ENCODE results near the gene TYW1.
"Not testable (repeated sequence)": the region's sequence is repeated elsewhere in the genome, so short reads cannot be mapped to it uniquely, and the experiment has no call there.

The TYW1 gene

GRCh38 chr7:67149131-67149530 is 152.5 kb downstream of the TYW1 start:
- H3K4me1 Mint-ChIP-seq, H3K9me3 Mint-ChIP-seq, DNase-seq, H3K27ac Mint-ChIP-seq, CTCF ChIA-PET, H3K4me3 Mint-ChIP-seq, H3K27me3 Mint-ChIP-seq: not testable (repeated sequence)
- H3K36me3 Mint-ChIP-seq: peaks cover 15% of the 10 kb centered on the region

GRCh38 chr7:67154374-67154773 is 157.7 kb downstream of the TYW1 start:
- Mint-ChIP-seq H3K9me3 (peaks cover 13% of the 10 kb centered on the region), H3K36me3 (peaks cover 31% of the 10 kb centered on the region)
- H3K4me3 Mint-ChIP-seq, DNase-seq, CTCF ChIA-PET, H3K27ac Mint-ChIP-seq, H3K4me1 Mint-ChIP-seq, H3K27me3 Mint-ChIP-seq: not testable (repeated sequence)

- H3K27ac Mint-ChIP-seq, H3K27me3 Mint-ChIP-seq, H3K4me1 Mint-ChIP-seq, DNase-seq, H3K4me3 Mint-ChIP-seq, CTCF ChIA-PET: not testable (repeated sequence)
- Mint-ChIP-seq H3K9me3 (peaks cover 13% of the 10 kb centered on the region), H3K36me3 (peaks cover 31% of the 10 kb centered on the region)
Measured at GRCh38 chr7:67156064-67156463, 159.4 kb downstream of the TYW1 start.

- H3K36me3 Mint-ChIP-seq, H3K4me3 Mint-ChIP-seq, H3K9me3 Mint-ChIP-seq, H3K27me3 Mint-ChIP-seq: not testable (repeated sequence)
- DNase-seq: peak; percentile 61
- Mint-ChIP-seq H3K4me1 (peaks cover 17% of the 10 kb centered on the region), H3K27ac (peak overlapping the region; percentile 21)
- CTCF ChIA-PET: interaction anchor here (1.0 kb wide), 1 partner anchor 139 kb away, joined by 4 read pairs; no protein-coding TSS in a partner anchor
Measured at GRCh38 chr7:67163285-67163684, 166.7 kb downstream of the TYW1 start.

GRCh38 chr7:67171151-67171550 is 174.5 kb downstream of the TYW1 start:
- H3K27me3 Mint-ChIP-seq, DNase-seq, H3K4me1 Mint-ChIP-seq, CTCF ChIA-PET, H3K9me3 Mint-ChIP-seq, H3K36me3 Mint-ChIP-seq, H3K4me3 Mint-ChIP-seq: not testable (repeated sequence)
- H3K27ac Mint-ChIP-seq: peak overlapping the region; percentile 61

GRCh38 chr7:67176730-67177129 is 180.1 kb downstream of the TYW1 start:
- H3K4me3 Mint-ChIP-seq, H3K9me3 Mint-ChIP-seq, H3K27me3 Mint-ChIP-seq, DNase-seq, H3K27ac Mint-ChIP-seq, H3K36me3 Mint-ChIP-seq, H3K4me1 Mint-ChIP-seq, CTCF ChIA-PET: not testable (repeated sequence)

- CTCF ChIA-PET, H3K4me1 Mint-ChIP-seq, DNase-seq, H3K4me3 Mint-ChIP-seq, H3K27me3 Mint-ChIP-seq, H3K9me3 Mint-ChIP-seq, H3K27ac Mint-ChIP-seq, H3K36me3 Mint-ChIP-seq: not testable (repeated sequence)
Measured at GRCh38 chr7:67178915-67179688, 182.5 kb downstream of the TYW1 start.

- H3K9me3 Mint-ChIP-seq, H3K27ac Mint-ChIP-seq, H3K4me3 Mint-ChIP-seq, CTCF ChIA-PET, H3K27me3 Mint-ChIP-seq, H3K36me3 Mint-ChIP-seq, DNase-seq: not testable (repeated sequence)
- H3K4me1 Mint-ChIP-seq: peaks cover 10% of the 10 kb centered on the region
Measured at GRCh38 chr7:67182956-67183750, 186.5 kb downstream of the TYW1 start.

- H3K4me3 Mint-ChIP-seq, H3K27me3 Mint-ChIP-seq, DNase-seq, H3K36me3 Mint-ChIP-seq, CTCF ChIA-PET, H3K27ac Mint-ChIP-seq, H3K9me3 Mint-ChIP-seq: not testable (repeated sequence)
- H3K4me1 Mint-ChIP-seq: peaks cover 11% of the 10 kb centered on the region
Measured at GRCh38 chr7:67184912-67185659, 188.5 kb downstream of the TYW1 start.

GRCh38 chr7:67185660-67186129 is 189.1 kb downstream of the TYW1 start:
- not testable (repeated sequence) for H3K27ac Mint-ChIP-seq

GRCh38 chr7:67189160-67189559 is 192.5 kb downstream of the TYW1 start:
- DNase-seq, H3K36me3 Mint-ChIP-seq, H3K27me3 Mint-ChIP-seq, CTCF ChIA-PET, H3K4me3 Mint-ChIP-seq, H3K27ac Mint-ChIP-seq, H3K9me3 Mint-ChIP-seq: not testable (repeated sequence)
- H3K4me1 Mint-ChIP-seq: peaks cover 21% of the 10 kb centered on the region

More at GRCh38 chr7:67185660-67186129, 189.1 kb downstream of the TYW1 start:
- CTCF ChIA-PET, DNase-seq, H3K9me3 Mint-ChIP-seq, H3K4me3 Mint-ChIP-seq, H3K36me3 Mint-ChIP-seq, H3K27me3 Mint-ChIP-seq: not testable (repeated sequence)
- peaks cover 16% of the 10 kb centered on the region for H3K4me1 Mint-ChIP-seq

GRCh38 chr7:67189801-67190465 is 193.3 kb downstream of the TYW1 start:
- H3K9me3 Mint-ChIP-seq, CTCF ChIA-PET, DNase-seq, H3K4me3 Mint-ChIP-seq, H3K27me3 Mint-ChIP-seq, H3K36me3 Mint-ChIP-seq, H3K27ac Mint-ChIP-seq: not testable (repeated sequence)
- H3K4me1 Mint-ChIP-seq: peaks cover 21% of the 10 kb centered on the region

GRCh38 chr7:67191002-67191720 is 194.5 kb downstream of the TYW1 start:
- H3K27ac Mint-ChIP-seq, H3K27me3 Mint-ChIP-seq, H3K9me3 Mint-ChIP-seq, DNase-seq, CTCF ChIA-PET, H3K4me3 Mint-ChIP-seq: not testable (repeated sequence)
- Mint-ChIP-seq H3K4me1 (peaks cover 14% of the 10 kb centered on the region), H3K36me3 (peaks cover 13% of the 10 kb centered on the region)

All from activated naive CD4-positive, alpha-beta T cell treated with anti-CD3 and anti-CD28 coated beads, Interleukin-2, amount 10 ng/mL, durations not matched to agents 7 days and 5 days (primary cell).